HG03442 (cell line): ENCODE measurements around the gene PTPRF.
"Not testable (repeated sequence)": the region's sequence is repeated elsewhere in the genome, so short reads cannot be mapped to it uniquely, and the experiment has no call there.

Experiments
- ATAC-seq: cut with Tn5 transposase; IDR thresholded peaks from one replicate; pipeline ENCODE4 v1.9.1; 2021; ENCODE audit warnings: mild to moderate bottlenecking, moderate library complexity; ENCODE audit not compliant: unreplicated experiment

The PTPRF gene

DNA sequence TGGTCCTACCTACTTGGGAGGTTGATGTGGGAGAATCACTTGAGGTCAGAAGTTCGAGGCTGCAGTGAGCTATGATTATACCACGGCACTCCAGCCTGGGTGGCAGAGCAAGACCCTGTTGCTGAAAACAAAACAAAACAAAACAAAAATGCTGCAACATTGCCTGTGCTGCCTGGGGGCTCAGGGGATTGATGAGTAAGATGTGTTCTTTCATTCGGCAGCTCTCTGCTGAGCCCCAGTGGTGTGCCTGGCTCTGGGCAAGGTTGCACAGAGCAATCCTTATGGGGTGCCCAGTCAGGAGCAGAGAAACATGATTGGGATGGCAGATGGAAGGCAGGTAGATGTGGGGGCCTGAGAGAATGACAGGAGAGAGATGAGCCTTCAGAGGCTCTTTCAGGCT is 90.7 kb downstream of the PTPRF start:
- ATAC-seq, result no peak

DNA sequence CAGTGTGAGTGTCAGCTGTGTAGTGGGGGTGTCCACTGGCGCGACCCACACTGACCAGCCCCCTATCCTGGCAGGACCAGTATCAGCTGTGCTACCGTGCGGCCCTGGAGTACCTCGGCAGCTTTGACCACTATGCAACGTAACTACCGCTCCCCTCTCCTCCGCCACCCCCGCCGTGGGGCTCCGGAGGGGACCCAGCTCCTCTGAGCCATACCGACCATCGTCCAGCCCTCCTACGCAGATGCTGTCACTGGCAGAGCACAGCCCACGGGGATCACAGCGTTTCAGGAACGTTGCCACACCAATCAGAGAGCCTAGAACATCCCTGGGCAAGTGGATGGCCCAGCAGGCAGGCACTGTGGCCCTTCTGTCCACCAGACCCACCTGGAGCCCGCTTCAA is 91.2 kb downstream of the PTPRF start:
- ATAC-seq, result no peak

DNA sequence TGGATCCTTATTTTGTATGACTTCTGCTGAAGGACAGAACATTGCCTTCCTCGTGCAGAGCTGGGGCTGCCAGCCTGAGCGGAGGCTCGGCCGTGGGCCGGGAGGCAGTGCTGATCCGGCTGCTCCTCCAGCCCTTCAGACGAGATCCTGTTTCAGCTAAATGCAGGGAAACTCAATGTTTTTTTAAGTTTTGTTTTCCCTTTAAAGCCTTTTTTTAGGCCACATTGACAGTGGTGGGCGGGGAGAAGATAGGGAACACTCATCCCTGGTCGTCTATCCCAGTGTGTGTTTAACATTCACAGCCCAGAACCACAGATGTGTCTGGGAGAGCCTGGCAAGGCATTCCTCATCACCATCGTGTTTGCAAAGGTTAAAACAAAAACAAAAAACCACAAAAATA is 91.8 kb downstream of the PTPRF start:
- no peak for ATAC-seq

DNA sequence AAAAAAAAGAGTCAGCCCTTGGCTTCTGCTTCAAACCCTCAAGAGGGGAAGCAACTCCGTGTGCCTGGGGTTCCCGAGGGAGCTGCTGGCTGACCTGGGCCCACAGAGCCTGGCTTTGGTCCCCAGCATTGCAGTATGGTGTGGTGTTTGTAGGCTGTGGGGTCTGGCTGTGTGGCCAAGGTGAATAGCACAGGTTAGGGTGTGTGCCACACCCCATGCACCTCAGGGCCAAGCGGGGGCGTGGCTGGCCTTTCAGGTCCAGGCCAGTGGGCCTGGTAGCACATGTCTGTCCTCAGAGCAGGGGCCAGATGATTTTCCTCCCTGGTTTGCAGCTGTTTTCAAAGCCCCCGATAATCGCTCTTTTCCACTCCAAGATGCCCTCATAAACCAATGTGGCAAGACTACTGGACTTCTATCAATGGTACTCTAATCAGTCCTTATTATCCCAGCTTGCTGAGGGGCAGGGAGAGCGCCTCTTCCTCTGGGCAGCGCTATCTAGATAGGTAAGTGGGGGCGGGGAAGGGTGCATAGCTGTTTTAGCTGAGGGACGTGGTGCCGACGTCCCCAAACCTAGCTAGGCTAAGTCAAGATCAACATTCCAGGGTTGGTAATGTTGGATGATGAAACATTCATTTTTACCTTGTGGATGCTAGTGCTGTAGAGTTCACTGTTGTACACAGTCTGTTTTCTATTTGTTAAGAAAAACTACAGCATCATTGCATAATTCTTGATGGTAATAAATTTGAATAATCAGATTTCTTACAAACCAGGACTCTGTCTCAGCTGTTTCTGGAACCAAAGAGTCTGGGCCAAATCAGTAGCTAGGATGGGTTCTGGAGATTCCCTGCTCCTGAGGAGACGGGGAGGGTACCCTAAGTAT is 92.5 kb downstream of the PTPRF start:
- no peak for ATAC-seq

- no peak for ATAC-seq
These were observed 94.5 kb downstream of the PTPRF start for GRCh38 chr1:43625063-43625780.

DNA sequence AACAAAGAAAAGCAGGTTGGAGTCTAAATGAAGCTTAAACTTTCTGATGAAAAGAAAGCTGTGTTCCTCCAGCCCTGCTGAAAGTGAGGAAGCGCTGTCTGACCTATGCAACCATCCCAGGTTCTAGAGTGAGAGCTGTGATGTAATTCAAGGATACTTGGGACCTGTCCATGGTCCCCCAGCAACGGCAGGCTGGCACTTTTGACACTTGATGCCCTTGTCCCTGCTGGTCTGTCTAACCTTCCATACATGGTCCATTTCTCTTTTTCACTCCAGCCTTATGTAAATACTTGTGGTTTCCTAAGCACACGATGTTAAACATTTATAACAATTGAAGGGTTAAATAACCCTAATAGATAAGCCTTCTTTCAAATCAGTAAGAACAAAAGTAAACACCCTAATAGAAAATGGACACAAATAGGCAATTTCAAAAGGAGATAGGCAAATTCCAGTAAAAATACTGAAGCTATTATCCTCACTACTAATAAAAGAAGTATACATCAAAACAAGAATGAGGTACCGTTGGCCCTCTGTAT is 101.5 kb downstream of the PTPRF start:
- ATAC-seq, result no peak

DNA sequence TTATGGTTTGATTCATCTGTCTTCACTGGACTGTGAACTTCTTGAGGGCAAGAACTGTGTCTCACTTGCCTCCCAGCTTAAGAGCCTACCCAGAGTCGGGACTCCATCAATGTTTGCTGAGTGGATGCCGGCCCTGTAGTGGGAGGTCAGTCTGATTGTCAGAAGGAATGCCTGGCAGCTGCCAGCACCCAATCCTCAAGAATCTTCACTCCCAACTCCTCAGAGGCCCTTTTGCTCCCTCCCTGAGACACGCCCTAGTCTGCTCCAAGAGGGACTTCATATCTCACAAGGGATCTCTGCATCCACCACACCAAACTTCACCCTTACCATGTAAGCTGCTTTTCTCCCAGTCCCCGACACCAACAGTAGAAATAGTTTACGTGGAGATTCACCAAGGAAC is 104.0 kb downstream of the PTPRF start:
- no peak for ATAC-seq

- no peak for ATAC-seq
These were observed 105.4 kb downstream of the PTPRF start for GRCh38 chr1:43636006-43636641.

GRCh38 chr1:43637267-43637666 is 106.6 kb downstream of the PTPRF start:
- ATAC-seq, result no peak

- ATAC-seq, result not testable (repeated sequence)
These were observed 107.7 kb downstream of the PTPRF start for GRCh38 chr1:43638381-43638780.

DNA sequence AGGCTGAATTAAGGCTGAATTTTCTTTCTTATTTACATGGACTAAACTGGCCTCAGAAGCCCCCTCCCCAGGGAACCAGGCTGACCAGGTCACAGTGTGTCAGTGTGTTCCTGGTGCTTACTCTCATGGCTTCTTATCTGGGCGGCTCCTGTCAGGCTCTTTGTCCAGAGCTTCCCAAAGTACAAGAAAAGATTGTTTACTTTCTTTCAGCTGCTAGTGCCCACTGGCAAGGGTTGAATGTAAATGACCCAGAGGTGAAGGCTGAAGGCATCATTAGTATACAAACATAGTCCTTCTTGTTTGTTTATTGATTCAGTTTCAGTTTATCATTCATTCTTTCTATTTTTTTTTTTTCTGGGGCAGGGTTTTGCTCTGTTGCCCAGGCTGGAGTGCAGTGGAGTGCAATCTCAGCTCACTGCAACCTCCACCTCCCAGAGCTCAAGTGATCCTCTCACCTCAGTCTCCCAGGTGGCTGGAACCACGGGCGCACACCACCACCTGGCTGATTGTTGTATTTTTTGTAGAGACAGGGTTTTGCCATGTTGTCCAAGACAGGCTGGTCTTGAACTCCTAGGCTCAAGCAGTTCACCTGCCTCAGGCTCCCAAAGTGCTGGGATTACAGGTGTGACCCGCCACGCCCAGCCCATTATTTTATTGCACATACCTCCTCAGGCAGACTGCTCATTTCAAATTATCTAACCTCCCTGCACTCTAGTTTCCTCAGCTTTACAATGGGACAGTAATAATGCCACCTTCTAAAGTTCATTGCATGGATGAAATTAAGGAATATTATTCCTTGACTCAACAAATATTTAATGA is 109.5 kb downstream of the PTPRF start:
- ATAC-seq, result no peak

GRCh38 chr1:43644558-43644957 is 113.9 kb downstream of the PTPRF start:
- no peak for ATAC-seq

GRCh38 chr1:43645461-43645860 is 114.8 kb downstream of the PTPRF start:
- no peak for ATAC-seq

- ATAC-seq, result not testable (repeated sequence)
These were observed 116.6 kb downstream of the PTPRF start for GRCh38 chr1:43647331-43647730.

DNA sequence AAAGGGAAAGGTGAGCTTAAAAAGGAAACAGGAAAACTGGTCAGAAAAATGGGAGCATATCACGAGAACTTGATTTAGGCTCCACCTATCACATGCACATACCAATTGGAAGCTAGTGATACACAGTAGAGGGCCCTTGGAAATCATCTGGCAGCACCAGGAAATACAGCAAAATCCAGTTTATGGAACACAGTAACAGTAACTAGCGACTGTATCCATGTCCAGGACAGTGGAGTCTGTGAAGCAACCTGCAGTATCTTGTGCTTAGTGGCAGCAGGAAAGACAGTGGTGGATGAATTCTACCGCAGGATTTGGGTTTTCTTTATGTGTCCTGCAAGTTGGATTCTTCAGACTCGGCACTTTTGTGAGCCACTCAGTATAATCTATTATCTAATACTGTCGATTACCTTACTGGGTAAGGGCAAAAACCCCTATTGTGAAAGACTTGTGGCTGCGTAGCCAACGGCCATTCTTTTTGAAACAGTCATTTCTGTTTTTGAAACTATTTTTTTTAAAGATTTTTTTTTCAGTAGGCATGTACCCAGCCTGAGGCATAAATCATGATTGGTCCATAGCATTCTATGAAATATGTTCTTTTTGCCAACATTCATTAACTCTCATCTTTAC is 117.7 kb downstream of the PTPRF start:
- ATAC-seq, result no peak

DNA sequence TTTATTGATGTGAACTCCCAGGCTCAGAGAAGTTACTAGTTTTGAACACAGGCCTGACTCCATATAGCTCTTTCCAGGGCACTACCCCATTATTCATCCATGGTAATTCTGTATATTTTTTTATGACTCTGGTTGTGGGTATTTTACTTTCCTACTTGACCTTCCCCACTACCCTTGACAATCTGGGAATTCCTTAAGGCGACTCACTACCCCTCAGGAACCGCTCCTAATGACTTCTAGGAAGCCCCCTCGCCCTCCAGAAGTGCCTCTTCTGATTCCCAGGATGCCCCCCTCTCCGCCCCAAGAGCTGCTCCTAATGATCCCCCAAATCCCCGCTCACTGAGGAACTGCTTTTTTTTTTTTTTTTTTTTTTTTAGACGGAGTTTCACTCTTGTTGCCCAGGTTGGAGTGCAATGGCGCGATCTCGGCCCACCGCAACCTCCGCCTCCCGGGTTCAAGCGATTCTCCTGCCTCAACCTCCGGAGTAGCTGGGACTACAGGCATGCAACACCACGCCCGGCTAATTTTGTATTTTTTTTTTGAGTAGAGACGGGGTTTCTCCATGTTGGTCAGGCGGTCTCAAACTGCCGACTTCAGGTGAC is 118.3 kb downstream of the PTPRF start:
- no peak for ATAC-seq

DNA sequence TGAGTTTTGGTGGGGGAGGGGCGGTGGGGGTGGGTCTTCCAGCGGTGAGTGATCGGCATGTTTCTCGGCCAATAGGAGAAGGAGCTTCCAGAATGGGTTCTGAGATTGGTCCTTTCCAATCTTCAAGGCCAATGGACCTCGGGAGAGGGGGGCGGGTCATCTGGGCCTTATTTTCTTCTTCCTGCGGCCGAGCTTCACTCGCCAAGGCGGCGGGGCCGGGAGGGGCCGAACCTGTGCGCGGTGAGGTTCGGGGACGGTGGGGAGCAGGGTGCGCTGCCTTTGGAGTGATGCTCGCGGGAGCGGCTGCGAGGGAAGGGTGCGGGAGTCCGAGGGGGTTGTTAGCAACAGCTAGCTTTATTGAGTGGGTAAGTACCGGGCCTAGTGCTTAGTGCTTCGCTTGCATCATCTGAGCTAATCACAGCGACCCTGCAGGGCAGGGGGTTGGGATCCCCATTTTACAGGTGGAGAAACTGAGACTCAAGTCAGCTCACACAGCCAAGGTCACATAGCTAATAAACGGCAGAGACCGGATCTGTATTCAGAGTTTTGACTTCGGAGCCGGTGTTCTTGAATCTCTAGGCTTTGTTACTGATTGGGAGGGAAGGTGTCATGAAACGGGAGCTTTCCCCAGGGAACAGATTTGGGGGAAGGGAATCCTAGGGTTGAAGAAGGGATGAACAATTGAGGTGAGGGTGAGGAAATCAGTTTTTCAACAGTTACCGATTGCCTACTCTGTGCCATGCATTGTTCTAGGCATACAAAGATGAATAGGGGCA is 119.8 kb downstream of the PTPRF start:
- ATAC-seq, result peak; percentile 42

DNA sequence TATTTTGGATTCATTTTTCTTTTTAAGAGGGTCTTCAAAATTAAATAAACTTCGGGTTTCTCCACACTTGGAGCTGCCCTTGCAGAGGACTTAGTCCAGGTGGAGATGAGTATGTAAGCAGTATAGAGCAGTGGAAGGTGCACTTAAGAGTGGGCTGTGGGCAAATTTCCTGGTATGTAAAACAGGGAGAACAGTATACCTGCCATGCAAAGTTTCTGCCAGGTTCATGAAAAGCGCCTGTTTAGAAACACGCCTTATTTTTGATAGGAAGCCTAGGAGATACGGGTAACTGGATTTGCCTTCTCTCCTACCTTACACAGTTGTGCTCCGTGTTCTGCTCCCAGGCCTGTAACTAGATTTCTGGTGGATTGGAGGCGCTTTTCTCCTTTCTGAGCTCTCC is 120.5 kb downstream of the PTPRF start:
- no peak for ATAC-seq

DNA sequence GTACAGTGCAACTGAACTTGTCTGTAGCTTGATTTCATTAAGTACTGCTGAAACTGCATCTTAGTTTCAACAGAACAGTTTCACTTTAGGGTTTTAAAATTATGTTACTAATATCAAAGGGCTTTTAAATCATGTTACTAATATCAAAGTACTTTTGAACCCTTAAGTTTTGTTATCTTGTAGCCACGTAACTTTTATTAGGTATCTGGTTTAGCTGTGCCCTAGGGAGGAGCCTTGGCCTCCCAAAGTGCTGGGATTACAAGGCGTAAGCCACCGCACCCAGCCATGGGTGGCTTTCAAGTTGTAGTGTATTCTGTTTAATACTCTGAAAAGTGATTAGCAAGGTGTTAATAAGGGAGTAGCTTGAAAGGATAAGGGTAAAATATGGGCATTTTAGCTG is 121.2 kb downstream of the PTPRF start:
- ATAC-seq, result no peak
